Stimulated activated CD8-positive, alpha-beta memory T cell treated with anti-CD3 and anti-CD28 coated beads, Interleukin-4, amount 100 ng/mL, for 24 hours (primary cell): ENCODE measurements around the gene NLRP7.
"Not testable (repeated sequence)": the region's sequence is repeated elsewhere in the genome, so short reads cannot be mapped to it uniquely, and the experiment has no call there.

Experiments
- DNase-seq: peaks from one replicate; pipeline ENCODE4 v3.0.0-alpha.2; 2020; ENCODE audit warnings: low read depth

The NLRP7 gene

DNA sequence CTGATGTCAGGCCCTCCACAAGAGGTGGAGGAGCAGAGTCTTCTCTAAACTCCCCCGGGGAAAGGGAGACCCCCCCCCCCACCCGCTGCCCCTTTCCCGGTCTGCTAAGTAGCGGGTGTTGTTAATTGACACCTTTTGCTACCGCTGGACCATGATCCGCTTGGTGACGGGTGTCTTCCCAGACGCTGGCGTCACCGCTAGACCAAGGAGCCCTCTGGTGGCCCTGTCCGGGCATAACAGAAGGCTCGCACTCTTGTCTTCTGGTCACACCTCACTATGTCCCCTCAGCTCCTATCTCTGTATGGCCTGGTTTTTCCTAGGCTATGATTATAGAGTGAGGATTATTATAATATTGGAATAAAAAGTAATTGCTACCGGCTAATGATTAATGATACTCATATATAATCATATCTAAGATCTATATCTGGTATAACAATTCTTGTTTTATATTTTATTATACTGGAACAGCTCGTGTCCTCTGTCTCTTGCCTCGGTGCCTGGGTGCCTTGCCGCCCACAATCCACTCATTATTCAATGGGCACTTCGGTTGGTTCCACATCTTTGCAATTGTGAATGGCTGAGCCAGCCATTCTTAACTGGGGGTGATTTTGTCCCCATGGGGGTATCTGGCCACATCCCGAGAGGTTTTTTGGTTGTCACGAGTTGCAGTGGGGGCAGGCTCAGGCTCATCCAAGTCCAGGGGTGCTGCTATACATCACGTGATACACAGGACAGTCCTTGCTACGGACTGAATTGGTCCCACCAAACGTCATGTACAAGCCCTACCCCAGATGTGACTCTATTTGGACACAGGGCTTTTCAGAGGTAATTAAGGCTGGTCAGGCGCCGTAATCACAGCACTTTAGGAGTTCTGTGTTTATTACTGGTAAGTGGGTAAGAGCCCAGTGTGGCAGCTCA is 27.4 kb downstream of the NLRP7 start:
- DNase-seq = not testable (repeated sequence)

DNA sequence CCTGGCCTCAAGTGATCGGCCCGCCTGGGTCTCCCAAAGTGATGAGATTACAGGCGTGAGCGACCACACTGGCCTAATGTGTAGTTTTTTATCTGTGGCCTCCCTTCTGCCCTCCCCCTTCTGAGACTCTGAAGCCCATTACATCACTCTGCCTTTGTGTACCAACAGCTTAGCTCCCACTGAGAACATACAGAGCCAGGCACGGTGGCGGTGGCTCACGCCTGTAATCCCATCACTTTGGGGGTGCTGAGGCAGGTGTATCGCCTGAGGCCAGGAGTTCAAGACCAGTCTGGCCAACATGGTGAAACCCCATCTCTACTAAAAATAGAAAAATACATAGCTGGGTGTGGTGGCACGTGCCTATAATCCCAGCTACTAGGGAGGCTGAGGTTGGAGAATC is 28.8 kb downstream of the NLRP7 start:
- DNase-seq = no peak

DNA sequence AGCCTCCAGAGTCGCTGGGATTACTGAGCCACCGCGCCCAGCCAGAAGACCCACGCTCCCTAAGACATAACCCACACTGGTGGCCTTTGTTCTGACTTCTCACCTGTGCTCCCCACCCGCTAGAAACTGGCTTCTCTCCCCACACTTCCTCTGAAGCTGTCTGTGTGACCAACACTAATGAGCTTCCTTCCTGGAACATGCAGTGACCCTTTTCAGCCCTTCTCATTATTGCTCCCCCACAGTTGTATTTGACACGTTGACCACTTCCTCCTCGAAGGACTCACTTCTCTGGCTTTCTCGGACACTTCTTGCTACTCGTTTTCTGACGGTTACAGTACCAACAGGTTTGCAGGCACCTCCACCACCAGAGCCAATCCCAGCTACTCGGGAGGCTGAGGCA is 30.5 kb downstream of the NLRP7 start:
- DNase-seq = no peak

DNA sequence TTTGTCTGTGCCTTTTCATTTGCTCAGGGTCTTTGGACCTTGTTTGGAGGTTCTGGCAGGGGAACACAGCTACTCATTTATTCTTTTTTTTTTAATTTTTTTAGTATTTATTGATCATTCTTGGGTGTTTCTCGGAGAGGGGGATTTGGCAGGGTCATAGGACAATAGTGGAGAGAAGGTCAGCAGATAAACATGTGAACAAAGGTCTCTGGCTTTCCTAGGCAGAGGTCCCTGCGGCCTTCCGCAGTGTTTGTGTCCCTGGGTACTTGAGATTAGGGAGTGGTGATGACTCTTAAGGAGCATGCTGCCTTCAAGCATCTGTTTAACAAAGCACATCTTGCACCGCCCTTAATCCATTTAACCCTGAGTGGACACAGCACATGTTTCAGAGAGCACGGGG is 39.4 kb downstream of the NLRP7 start:
- DNase-seq = not testable (repeated sequence)

DNA sequence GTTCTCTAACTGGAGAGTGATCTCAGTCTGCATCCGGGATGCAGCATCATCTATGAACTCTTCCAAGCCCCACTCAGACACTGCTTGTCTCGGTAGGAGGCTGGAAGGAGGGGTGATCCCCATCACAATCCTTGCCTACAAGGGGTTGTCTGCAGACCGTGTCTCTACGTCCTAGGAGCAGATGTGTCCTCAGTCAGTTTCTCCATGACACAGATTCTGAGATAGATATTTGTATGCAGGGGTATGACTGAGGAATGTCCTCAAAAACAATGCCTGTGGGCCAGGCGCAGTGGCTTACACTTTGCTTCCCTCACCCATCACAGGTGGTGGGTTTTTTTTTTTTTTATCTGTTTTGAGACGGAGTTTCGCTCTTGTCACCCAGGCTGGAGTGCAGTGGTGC is 40.5 kb downstream of the NLRP7 start:
- DNase-seq = no peak

DNA sequence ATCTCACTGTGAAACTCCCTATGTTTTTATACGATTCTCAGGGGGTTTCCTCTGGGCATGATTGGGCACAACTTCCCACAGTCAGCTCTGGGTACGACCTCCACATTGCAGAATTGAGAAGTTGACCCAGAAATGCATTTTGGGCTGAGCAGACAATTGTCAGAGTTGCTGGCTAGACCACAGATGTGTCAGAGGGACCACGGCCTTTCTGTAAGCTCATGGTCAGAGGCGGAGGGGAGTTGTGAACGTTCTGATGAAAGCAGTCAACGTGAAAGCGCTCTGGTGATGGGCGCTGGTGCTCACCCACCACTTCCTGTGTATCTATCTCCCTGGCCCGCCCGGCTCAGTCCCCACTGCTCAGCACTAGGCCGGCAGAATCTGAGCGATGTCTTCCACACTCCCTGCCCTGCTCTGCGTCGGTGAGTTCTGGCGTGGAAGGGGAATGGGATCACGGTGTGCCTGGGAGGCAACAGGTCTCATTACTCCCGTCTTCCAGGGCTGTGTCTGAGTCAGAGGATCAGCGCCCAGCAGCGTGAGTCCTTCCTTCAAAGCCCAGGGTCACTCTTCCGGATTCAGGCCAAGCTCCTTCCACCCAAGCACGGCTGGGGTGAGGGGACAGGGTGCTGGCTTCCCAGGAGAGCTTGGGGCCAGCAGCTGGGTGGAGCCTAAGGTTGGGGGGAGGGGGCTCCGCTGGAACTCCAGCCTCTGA is 41.4 kb downstream of the NLRP7 start, which contains the start of gene NCR1:
TSS of gene NCR1 (plus strand) at position 346 of the 709 bp plus-strand sequence. CDS start at position 386, 40 bp downstream.
- no peak for DNase-seq

DNA sequence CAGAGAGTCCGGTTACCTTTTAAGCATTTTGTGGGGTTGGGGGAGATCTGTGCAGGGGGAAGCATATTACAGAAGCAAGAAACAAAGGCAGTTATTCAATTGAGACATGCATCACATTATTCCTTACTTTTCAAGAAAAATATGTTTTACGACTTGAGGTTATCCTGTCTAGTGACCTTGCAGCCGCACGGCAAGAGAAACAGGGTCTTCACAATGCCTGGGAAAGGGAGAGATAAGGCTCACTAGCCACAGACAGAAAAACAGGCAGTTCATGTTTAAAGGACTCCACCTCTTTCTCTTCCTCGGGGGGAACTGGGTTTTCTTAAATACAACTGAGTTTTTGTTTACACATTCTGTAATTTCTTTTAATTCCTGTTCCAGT is 41.9 kb downstream of the NLRP7 start:
- DNase-seq = no peak

DNA sequence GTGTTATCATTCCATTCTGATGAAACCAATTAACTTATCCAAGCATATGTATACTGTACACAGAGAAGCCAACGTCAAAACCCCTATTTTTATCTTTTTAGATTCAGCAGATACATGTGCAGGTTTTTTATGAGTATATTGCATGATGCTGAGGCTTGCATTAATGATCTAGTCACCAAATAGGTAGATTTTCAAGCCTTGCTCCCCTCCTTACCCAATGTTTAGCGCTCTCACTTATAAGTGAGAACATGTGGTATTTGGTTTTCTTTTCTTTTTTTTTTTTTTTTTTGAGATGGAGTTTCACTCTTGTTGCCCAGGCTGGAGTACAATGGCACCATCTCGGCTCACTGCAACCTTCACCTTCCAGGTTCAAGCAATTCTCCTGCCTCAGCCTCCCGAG is 43.1 kb downstream of the NLRP7 start:
- not testable (repeated sequence) for DNase-seq

DNA sequence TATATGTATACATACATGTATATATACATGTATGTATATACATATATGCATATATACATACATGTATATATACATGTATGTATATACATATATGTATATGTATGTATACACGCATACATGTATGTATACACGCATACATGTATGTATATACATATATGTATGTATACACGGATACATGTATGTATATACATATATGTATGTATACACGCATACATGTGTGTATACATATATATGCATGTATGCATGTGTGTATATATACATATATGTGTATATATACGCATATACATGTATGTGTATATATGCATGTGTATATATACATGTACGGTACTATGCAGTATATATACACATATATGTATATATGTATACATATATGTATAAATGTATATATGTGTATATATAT is 44.0 kb downstream of the NLRP7 start:
- no peak for DNase-seq

DNA sequence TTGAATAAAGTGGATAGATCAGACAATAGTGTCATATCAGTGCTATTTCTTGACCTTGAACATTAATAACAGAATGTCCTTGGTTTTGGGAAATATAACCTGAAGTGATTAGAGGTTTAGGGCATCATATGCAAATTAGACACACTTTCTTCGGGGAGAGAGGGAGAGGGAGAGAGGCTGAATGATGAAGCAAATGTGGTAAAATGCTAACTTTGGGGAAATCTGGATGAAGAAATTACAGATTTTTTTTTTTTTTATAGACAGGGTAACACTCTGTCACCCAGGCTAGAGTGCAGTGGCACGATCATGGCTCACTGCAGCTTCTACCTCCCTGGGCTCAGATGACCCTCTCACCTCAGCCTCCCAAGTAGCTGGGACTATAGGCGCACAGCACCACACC is 45.3 kb downstream of the NLRP7 start:
- DNase-seq = no peak

DNA sequence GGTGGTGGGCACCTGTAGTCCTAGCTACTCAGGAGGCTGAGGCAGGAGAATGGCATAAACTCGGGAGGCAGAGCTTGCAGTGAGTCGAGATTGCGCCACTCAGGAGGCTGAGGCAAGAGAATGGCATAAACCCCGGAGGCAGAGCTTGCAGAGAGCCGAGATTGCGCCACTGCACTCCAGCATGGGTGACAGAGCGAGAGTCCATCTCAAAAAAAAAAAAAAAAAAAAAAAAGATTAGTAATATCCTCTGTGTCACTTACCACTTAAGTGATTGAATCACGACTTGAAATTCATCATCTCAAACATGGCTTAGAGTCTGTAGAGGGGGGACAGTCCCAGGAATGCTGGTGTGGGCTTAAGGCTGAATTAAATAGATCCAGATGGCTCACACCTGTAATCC is 46.2 kb downstream of the NLRP7 start:
- not testable (repeated sequence) for DNase-seq

DNA sequence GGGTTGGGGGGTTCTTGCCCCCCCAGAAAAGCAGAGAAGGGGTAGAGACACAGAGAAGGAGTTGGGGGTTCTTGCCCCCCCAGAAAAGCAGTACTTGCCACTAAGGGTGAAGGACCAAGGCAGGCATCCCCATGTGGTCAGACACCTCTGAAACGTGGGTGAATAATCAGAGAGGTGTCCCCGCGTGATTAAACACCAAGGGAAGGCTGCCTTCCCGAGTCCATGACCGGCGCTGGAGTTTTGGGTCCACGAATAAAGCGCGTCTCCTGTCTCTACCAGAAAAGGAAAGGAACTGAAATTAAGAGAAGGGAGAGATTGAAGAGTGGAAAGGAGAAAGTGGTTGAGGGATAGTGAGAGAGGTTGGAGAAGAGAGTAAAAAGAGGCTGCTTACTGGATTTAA is 47.7 kb downstream of the NLRP7 start:
- not testable (repeated sequence) for DNase-seq

DNA sequence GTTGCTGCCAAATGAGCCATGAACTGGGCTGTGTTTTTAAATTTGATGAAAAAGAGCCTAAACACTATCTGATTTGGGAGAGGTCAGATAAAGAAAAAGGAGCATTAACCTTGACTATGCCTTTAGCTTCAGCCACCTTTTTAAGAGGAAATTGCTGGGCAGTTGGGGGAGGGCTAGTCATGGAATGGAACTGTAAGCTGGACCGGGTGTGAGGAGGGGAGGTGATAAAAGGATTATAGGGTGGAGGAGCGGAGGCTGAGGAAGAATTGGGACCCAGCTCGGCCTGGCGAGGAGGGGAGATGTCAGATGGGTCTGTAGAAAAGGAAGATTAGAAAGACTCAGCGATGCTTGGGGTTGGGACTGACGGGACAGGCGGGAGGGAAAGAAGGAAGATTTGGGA is 48.6 kb downstream of the NLRP7 start:
- DNase-seq = not testable (repeated sequence)

DNA sequence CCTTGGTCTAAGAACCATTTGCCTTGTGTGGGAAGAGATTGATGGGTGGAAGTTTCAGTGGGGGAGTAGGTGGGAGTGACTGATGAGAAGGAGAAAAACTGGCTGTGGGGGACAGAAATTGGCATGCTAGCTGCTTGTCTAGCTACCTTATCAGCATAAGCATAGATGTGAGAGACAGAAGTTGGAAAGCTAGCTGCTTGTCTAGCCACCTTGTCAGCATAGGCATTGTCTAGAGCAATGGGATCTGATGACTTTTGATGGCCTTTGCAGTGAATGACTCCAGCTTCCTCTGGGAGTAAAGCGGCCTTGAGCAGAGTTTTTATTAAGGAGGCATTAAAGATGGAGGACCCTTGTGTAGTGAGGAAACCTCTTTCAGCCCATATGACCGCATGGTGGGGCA is 51.3 kb downstream of the NLRP7 start:
- DNase-seq = no peak

DNA sequence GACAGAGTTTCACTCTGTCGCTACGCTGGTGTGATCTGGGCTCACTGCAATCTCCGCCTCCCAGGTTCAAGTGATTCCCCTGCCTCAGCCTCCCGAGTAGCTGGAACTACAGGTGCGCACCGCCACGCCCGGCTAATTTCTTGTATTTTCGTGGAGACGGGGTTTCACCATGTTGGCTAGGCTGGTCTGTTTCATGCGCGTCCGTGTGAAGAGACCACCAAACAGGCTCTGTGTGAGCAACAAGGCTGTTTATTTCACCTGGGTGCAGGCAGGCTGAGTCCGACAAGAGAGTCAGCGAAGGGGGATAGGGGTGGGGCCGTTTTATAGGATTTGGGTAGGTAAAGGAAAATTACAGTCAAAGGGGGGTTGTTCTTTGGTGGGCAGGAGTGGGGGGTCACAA is 53.2 kb downstream of the NLRP7 start:
- not testable (repeated sequence) for DNase-seq

DNA sequence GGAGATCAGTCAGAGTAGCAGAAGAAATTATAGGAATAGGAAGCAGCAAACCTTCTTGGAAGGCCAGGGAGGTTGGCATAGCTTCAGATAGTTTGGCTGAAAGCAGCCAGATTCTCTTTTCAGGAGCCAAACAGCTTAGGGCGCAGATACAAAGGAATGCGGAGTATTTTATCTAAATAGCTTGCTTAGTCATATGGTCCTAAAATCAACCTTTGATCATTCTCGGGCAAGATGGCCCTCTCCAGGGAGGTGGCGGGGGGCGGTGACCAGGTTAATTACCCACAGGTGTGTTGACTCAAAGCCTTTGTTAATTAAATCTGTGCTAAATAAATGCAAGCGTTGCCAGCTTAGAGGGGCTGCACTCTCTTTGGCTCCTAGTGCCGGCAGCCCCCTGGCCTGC is 53.9 kb downstream of the NLRP7 start:
- DNase-seq = no peak

DNA sequence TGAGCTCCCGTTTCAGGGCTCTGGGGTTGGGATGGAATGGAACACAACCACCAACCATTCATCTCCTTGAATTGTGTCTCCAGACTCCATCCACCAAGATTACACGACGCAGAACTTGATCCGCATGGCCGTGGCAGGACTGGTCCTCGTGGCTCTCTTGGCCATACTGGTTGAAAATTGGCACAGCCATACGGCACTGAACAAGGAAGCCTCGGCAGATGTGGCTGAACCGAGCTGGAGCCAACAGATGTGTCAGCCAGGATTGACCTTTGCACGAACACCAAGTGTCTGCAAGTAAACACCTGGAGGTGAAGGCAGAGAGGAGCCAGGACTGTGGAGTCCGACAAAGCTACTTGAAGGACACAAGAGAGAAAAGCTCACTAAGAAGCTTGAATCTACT is 57.8 kb downstream of the NLRP7 start:
- DNase-seq = no peak

DNA sequence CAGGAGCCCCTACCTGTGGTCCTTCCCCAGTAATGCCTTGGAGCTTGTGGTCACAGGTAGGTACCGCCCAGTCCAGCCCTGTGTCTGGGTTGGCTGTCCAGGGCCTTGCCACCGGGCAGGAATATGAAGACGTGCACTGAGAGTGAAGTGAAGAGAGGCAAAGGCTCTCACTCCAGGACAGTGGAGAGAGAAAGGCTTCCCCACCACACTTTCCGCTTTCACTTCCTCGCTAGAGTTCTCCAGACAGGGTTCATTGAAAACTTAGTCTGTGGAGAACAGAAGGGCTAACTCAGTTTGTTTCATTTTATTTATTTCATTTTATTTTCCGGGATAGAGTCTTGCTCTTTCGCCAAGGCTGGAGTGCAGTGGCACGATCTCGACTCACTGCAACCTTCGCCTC is 59.1 kb downstream of the NLRP7 start:
- no peak for DNase-seq

DNA sequence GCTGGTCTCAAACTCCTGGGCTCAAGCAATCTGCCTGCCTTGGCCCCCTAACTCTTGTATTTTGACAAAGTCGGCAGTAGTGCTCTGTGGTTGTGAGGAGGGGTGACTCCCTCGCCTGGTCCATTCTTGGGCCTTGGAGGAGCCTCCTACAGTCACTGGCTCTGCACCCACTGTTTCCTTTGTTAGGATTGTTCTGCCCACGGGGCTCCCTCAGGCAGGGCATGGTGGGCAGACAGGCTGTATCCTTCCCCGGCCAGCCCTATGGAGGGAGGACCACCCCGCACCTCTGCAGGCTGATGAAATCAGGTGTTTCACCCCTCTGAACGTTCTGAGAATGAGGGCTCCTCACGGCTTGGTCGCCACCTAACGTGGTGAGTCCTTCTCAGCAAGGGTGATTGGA is 64.1 kb downstream of the NLRP7 start:
- no peak for DNase-seq

DNA sequence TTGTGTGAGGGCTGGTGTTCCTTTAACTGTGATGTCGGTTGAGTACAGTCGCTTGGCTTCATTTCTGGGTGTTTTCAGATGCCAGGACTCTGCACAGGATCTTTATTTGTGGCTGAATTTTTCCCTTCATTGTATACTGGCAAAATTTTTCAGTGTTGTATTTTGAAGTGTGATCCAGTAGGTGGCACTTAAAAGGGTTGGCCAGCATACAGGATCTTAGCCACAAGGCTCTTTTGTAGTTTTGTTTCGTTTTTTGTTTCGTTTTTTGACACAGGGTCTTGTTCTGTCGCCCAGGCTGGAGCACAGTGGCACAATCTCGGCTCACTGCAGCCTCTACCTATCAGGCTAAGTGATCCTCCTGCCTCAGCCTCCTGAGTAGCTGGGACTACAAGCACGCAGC is 64.6 kb downstream of the NLRP7 start:
- DNase-seq = no peak

DNA sequence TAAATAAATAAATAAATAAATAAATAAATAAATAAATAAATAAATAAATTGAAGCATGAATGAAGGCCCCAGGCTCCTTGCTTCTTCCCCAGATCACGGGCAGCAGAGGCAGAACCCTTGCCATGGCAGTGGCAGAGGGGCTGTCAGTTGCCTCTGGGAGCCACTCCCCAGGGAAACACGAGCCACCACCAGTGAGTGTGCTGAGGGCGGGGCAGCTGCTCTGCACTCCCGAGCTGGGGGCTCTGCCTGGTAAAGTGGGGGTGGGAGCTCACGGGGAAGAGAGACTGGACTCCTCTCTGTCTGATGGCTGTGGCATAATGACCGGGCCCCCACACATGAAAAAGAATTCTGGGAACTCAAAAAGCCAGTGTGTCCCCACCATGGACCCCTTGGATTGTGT is 65.4 kb downstream of the NLRP7 start:
- DNase-seq = no peak

DNA sequence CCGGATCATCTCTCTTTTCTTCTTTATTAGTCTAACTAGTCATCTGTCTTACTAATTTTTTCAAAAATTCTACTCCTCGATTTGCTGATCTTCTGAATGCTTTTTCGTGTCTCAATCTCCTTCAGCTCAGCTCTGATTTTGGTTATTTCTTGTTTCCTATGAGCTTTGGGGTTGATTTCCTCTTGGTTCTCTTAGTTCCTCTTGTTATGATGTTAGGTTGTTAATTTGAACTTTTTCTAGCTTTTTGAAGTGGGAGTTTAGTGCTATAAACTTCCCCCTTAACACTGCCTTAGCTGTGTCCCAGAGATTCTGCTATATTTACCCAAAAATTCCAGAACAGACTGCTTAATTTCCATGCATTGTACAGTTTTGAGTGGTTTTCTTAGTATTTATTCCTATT is 69.9 kb downstream of the NLRP7 start:
- no peak for DNase-seq

DNA sequence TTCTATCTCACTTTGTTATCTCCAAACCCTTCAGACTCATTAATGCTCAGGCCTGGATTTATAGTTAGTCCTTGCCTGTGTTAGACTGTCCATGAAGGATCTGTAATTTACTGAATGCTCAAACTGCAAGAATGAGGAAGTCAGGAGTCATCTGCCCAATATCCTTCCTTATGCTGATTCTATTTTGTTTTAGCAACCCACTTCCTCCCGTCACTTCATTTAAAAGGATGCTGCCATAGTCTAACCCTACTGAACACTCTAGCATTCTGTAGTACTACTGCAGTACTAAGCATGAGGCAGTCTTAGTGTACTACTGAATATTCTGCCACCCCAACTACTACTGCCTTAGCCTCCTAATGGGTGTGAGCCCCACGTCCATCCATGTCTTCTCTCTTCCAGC is 71.8 kb downstream of the NLRP7 start:
- DNase-seq = no peak
